GM21515 (cell line): ENCODE data around the gene ZIC1.

Source experiments
- ATAC-seq: cut with Tn5 transposase; IDR thresholded peaks from one replicate; pipeline ENCODE4 v1.9.1; 2021; ENCODE audit not compliant: unreplicated experiment

The ZIC1 gene

GRCh38 chr3:147409143-147410115 is at the start of gene ZIC1:
ZIC1 (plus strand) TSS chr3:147409365; CDS start chr3:147410113, 748 bp downstream.
- no peak for ATAC-seq

- no peak for ATAC-seq
Measured at GRCh38 chr3:147360051-147360439, 49.1 kb upstream of the ZIC1 start.

- ATAC-seq: no peak
Measured at GRCh38 chr3:147360646-147361453, 48.3 kb upstream of the ZIC1 start.

- ATAC-seq: peak; percentile 68
Measured at GRCh38 chr3:147361454-147362420, 47.4 kb upstream of the ZIC1 start.

- ATAC-seq: no peak
Measured at GRCh38 chr3:147364771-147365170, 44.4 kb upstream of the ZIC1 start.

GRCh38 chr3:147365196-147366115 is 43.7 kb upstream of the ZIC1 start:
- no peak for ATAC-seq

GRCh38 chr3:147367676-147368075 is 41.5 kb upstream of the ZIC1 start:
- no peak for ATAC-seq

GRCh38 chr3:147368151-147368550 is 41.0 kb upstream of the ZIC1 start:
- no peak for ATAC-seq

- no peak for ATAC-seq
Measured at GRCh38 chr3:147368561-147369221, 40.5 kb upstream of the ZIC1 start.

- ATAC-seq: no peak
Measured at GRCh38 chr3:147369231-147369630, 39.9 kb upstream of the ZIC1 start.

GRCh38 chr3:147369661-147370123 is 39.5 kb upstream of the ZIC1 start:
- no peak for ATAC-seq

GRCh38 chr3:147370349-147370748 is 38.8 kb upstream of the ZIC1 start:
- ATAC-seq: no peak

- ATAC-seq: no peak
Measured at GRCh38 chr3:147371140-147371539, 38.0 kb upstream of the ZIC1 start.

- ATAC-seq: no peak
Measured at GRCh38 chr3:147371771-147372340, 37.3 kb upstream of the ZIC1 start.

- ATAC-seq: no peak
Measured at GRCh38 chr3:147372525-147373027, 36.6 kb upstream of the ZIC1 start.

- ATAC-seq: no peak
Measured at GRCh38 chr3:147373301-147373700, 35.9 kb upstream of the ZIC1 start.

GRCh38 chr3:147377412-147378367 is 31.5 kb upstream of the ZIC1 start:
- no peak for ATAC-seq
